Tibial nerve (tissue), 4 donors: ENCODE results near the gene ENG. TPM values are rescaled to one million over a fixed set of nuclear protein-coding genes. Genes with fewer than 3 reads are reported as not detected.
A peak's percentile ranks its signal among the peaks of the same experiment; 100 is the strongest.

Experiments
- DNase-seq, 2 donors: peaks; one replicate each; pipeline ENCODE4 v3.0.0-alpha.2; 2019; ENCODE audit warnings: low spot score in 2 of 2
- H3K27ac ChIP-seq, 4 donors: fragments of 200-600 bp; sonication (generic) in 3 of 4; one replicate each; pipeline ENCODE4 v1.5.1; 2017 to 2019; ENCODE audit warnings: mild to moderate bottlenecking in 1 of 4
- H3K27me3 ChIP-seq, 2 donors: fragments of 200-600 bp; sonication (generic) in 1 of 2; one replicate each; pipeline versions ENCODE4 v1.5.1 to v1.6.0; 2017 to 2019
- H3K36me3 ChIP-seq, 3 donors: fragments of 200-600 bp; sonication (generic); one replicate each; pipeline ENCODE4 v1.5.1; 2018 to 2019
- H3K4me1 ChIP-seq, 4 donors: fragments of 200-600 bp; sonication (generic) in 3 of 4; one replicate each; pipeline ENCODE4 v1.5.1; 2017 to 2019
- H3K4me3 ChIP-seq, 4 donors: fragments of 200-600 bp; sonication (generic) in 3 of 4; one replicate each; pipeline ENCODE4 v1.5.1; 2017 to 2019; ENCODE audit warnings: mild to moderate bottlenecking in 1 of 4, moderate library complexity in 1 of 4
- H3K9me3 ChIP-seq, 4 donors: fragments of 200-600 bp; sonication (generic) in 3 of 4; one replicate each; pipeline ENCODE4 v1.5.1; 2017 to 2019
- EP300 ChIP-seq, 2 donors: sonication (generic); formaldehyde crosslinking; IDR thresholded peaks; one replicate each; pipeline ENCODE4 v1.6.1; 2017; ENCODE audit warnings: antibody characterized with exemption in 2 of 2, mild to moderate bottlenecking in 1 of 2
- POLR2A ChIP-seq, 2 donors: fragments of 450-650 bp; IDR thresholded peaks; one replicate each; pipeline ENCODE4 v1.6.1; 2017; ENCODE audit warnings: antibody characterized with exemption in 2 of 2, mild to moderate bottlenecking in 2 of 2, moderate library complexity in 2 of 2
- WGBS, 2 donors: methylation state at CpG; one replicate each; pipeline ENCODE4 v1.1.5; 2018; 5-methylcytosine and 5-hydroxymethylcytosine counted together
- total RNA-seq, 4 donors: library from RNA; depleted of rRNA; stranded (reverse); fragments of >200 nt; gene quantifications; one replicate each; pipeline ENCODE4 v1.1.0, GENCODE V29; 2016
- TF ChIP-seq, protein P1 (sequence below), 5 experiments: fragments of 200-600 bp in 3 of 5; fragments of 450-650 bp in 2 of 5; sonication (generic) in 3 of 5; IDR thresholded peaks; one replicate each; pipeline ENCODE4 v1.5.1; 2016 to 2019; ENCODE audit warnings: antibody characterized with exemption in 5 of 5, mild to moderate bottlenecking in 3 of 5, moderate library complexity in 2 of 5

ENG gene
- total RNA-seq, 4 donors from 2014 or later, result 24.9 to 137 (median 85.6) TPM

DNA sequence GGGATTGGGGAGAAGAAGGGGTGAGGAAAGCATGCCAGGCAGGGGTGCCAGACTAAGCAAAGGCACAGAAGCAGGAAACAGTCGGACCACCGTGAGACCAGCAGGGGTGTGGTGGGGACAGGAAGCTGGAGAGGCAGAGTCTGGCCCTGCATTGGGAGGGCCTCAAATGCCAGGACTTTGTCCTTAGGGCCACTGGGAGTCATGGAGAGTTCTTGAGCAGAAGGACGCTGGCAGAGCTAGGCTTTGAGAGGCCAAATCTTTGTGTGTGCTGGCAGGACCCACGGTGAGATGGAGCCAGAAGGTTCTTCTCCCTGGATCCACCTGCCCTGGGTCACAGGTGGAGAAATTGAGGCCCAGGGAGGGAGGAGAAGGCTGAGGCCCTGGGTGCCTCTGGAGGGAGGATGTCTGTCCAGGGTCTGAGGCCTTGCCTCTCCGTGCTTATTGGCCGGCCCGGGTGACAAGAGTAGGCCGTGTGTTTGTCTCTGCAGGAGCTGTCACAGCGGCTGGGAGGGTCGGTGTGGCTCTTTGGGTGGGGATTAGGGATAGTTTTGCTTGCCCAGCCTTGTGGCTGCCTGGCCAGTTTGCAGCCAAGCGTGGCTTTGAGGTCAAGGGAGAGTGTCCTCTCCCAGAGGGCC, 1.8 kb upstream of the ENG start:
- no peak for DNase-seq
- TF ChIP-seq EP300 (IDR thresholded peaks at IDR 0.05), result no peak
- Histone ChIP-seq H3K4me3 (no peak overlapping the region), H3K4me1 (peaks cover 0 to 87% (median 38%) of the 10 kb centered on the region in 4 donors), H3K36me3 (peaks cover 0 to 5% (median 0%) of the 10 kb centered on the region in 3 donors), H3K9me3 (no peaks in the 10 kb centered on the region), H3K27me3 (no peaks in the 10 kb centered on the region), H3K27ac (peak overlapping the region in 2 of 4 donors; percentile 19 to 91)
- 73 to 76% methylated on average over 8 to 10 of the region's 11 CpGs for WGBS, 2 donors

DNA sequence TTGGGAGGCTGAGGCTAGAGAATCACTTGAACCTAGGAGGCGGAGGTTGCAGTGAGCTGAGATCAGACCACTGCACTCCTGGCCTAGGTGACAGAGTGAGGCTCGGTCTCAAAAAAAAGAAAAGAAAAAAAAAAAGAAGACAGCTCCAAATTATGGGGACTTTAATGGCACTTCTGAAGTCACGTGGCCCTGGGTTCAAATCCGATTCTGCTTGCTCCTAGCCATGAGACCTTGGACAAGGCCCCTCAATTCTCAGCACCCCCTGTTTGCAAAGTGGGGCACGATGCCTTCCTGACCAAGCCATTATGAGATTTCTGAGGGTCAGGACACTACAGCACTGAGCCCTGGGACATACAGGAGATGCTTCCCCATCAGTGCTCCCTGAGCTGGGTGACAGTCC, 1.1 kb upstream of the ENG start:
- TF ChIP-seq, protein P1, sequence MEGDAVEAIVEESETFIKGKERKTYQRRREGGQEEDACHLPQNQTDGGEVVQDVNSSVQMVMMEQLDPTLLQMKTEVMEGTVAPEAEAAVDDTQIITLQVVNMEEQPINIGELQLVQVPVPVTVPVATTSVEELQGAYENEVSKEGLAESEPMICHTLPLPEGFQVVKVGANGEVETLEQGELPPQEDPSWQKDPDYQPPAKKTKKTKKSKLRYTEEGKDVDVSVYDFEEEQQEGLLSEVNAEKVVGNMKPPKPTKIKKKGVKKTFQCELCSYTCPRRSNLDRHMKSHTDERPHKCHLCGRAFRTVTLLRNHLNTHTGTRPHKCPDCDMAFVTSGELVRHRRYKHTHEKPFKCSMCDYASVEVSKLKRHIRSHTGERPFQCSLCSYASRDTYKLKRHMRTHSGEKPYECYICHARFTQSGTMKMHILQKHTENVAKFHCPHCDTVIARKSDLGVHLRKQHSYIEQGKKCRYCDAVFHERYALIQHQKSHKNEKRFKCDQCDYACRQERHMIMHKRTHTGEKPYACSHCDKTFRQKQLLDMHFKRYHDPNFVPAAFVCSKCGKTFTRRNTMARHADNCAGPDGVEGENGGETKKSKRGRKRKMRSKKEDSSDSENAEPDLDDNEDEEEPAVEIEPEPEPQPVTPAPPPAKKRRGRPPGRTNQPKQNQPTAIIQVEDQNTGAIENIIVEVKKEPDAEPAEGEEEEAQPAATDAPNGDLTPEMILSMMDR (IDR thresholded peaks at IDR 0.05), result no peak
- TF ChIP-seq POLR2A (IDR thresholded peaks at IDR 0.05), result no peak
- no peak for TF ChIP-seq EP300 (IDR thresholded peaks at IDR 0.05)
- H3K9me3 ChIP-seq, result no peaks in the 10 kb centered on the region
- WGBS, 2 donors, result 92 to 93% methylated on average over 5 of the region's 5 CpGs
- no peaks in the 10 kb centered on the region for H3K27me3 ChIP-seq
- peak overlapping the region in 2 of 4 donors; percentile 91 to 92 for H3K27ac ChIP-seq
- peaks cover 0 to 94% (median 38%) of the 10 kb centered on the region in 4 donors for H3K4me1 ChIP-seq
- no peak for DNase-seq
- H3K4me3 ChIP-seq, result no peak overlapping the region
- H3K36me3 ChIP-seq, result peaks cover 0 to 9% (median 0%) of the 10 kb centered on the region in 3 donors

DNA sequence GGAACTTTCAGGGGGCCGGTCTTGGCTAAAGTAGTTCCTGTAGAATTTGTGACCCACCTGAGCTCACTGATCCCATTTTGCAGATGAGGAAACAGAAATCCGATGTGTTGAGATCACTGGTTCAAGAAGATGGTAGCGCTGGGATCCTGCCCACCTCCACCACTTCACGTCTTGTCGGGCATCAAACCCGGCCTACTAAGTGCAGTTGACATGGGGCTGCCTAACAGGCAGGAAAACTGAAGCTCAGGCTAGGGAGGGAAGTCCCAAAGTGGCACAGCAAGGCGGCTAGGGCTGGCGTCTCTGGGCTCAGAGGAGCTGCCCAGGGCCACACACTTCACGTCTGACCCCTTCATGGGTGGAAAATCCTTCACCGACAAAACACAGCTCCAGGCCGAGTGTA, 502 bp upstream of the ENG start:
- H3K27ac ChIP-seq, result peak overlapping the region; percentile 69 to 92 (median 88)
- H3K9me3 ChIP-seq, result no peaks in the 10 kb centered on the region
- TF ChIP-seq EP300 (IDR thresholded peaks at IDR 0.05), result no peak
- TF ChIP-seq, protein P1 (IDR thresholded peaks at IDR 0.05), result no peak
- no peak for TF ChIP-seq POLR2A (IDR thresholded peaks at IDR 0.05)
- H3K4me1 ChIP-seq, result peaks cover 0 to 89% (median 40%) of the 10 kb centered on the region in 4 donors
- no peak for DNase-seq
- peak overlapping the region; percentile 36 to 82 (median 72) for H3K4me3 ChIP-seq
- H3K27me3 ChIP-seq, result no peaks in the 10 kb centered on the region
- peaks cover 0 to 15% (median 0%) of the 10 kb centered on the region in 3 donors for H3K36me3 ChIP-seq
- WGBS, 2 donors, result 63 to 71% methylated on average over 10 to 11 of the region's 11 CpGs

DNA sequence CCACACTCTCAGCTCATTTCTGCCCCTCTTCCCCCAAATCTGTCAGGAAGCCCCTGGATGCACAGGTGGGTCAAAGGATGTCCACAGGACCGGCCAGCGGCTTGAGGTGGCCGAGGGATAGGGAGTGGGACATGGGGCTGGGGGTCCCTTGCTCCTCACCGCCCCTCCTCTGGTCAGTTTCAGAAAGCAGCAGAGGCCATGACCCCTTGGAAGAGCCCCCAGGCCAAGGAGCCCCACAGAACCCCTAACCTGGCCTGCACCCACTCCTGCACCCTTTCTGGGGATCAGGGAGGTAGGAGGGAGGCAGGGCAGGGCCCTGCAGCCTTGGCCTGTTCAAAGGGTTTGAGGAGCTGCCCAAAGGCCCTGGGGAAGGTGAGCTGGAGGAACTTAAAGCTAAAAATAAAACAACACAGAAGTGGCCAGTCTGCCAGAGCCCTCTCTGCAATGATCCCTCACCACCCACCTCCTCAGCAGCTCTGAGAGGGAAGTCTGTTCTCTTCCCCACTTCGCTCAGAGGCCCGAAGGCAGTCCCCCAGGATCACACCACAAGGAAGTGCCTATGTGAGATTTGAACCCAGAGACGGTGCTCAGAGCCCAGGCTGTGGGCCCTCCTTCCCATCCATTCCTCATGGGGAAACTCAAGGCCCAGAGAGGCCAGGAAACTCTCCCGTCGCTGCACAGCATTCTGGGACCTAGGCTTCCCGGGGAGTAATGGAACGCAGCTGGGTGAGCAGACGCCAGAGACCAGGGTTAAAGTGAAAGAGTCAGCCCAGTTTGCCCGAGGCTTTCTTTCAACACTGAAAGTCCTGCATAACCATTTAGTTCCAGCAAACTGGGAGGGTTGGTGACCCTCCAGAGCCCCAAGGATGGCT, 910 bp downstream of the ENG start:
- Histone ChIP-seq H3K27me3 (no peaks in the 10 kb centered on the region), H3K9me3 (no peaks in the 10 kb centered on the region), H3K27ac (peak overlapping the region; percentile 69 to 92 (median 88)), H3K4me3 (peak overlapping the region; percentile 36 to 82 (median 72)), H3K36me3 (peaks cover 0 to 25% (median 0%) of the 10 kb centered on the region in 3 donors), H3K4me1 (peaks cover 0 to 80% (median 37%) of the 10 kb centered on the region in 4 donors)
- 25 to 26% methylated on average over 13 of the region's 13 CpGs for WGBS, 2 donors
- TF ChIP-seq POLR2A (IDR thresholded peaks at IDR 0.05) (no peak), EP300 (IDR thresholded peaks at IDR 0.05) (no peak)
- TF ChIP-seq, protein P1 (IDR thresholded peaks at IDR 0.05), result no peak
- no peak for DNase-seq

DNA sequence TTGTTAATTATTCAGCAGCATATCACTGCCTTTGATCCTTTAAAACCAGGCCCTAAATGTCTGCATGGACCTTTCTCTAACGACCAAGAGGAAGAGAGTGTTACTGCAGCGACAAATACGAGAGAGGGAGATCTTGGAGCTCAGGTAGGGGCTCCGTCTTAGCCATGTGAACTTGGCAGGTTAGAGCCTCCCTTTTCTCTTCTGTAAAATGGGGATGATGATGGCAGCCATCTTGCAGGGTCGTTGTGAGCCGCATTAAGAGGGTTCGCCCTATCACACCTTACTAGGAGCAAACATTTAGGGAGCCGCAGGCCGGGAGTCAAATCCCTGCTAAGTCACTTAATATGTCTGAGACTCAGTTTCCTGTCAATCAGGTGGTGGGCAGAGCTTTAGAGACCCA, 1.6 kb downstream of the ENG start:
- Histone ChIP-seq H3K4me3 (peak overlapping the region in 3 of 4 donors; percentile 71 to 82 (median 73)), H3K4me1 (peaks cover 0 to 73% (median 31%) of the 10 kb centered on the region in 4 donors), H3K27me3 (no peaks in the 10 kb centered on the region), H3K9me3 (no peaks in the 10 kb centered on the region), H3K27ac (peak overlapping the region in 3 of 4 donors; percentile 8 to 92 (median 91)), H3K36me3 (peaks cover 0 to 28% (median 0%) of the 10 kb centered on the region in 3 donors)
- TF ChIP-seq, protein P1 (IDR thresholded peaks at IDR 0.05), result no peak
- TF ChIP-seq EP300 (IDR thresholded peaks at IDR 0.05) (no peak), POLR2A (IDR thresholded peaks at IDR 0.05) (no peak)
- 71 to 77% methylated on average over 9 of the region's 9 CpGs for WGBS, 2 donors
- no peak for DNase-seq
